ENCODE results near the gene SCAPER. TPM values are rescaled to one million over a fixed set of nuclear protein-coding genes. Genes with fewer than 3 reads are reported as not detected.

SCAPER gene
- polyA plus RNA-seq, 1 experiment = 5.4 TPM

DNA sequence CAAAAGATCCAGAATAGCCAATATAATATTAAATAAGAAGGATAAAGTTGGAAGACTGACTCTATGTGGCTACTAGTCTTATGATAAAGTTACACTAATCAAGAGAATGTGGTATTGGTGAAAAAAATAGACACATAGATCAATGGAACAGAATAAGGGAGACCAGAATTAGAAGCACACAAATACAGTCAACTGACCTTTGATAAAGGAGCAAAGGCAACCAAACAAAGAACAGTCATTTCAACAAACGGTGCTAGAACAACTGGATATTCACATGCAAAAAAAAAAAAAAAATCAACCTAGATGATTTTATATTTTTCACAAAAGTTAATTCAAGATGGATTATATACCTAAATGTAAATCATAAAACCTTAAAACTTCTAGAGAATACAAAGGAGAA, 422.1 kb downstream of the SCAPER start:
- Histone ChIP-seq H3K4me3 (ENCODE audit: low read depth, low read length) (no peak overlapping the region), H3K9me3 (ENCODE audit: control insufficient read depth, insufficient read depth, low read length) (no peaks in the 10 kb centered on the region), H3K27ac (ENCODE audit: low read depth, low read length) (no peak overlapping the region), H3K27me3 (ENCODE audit: control insufficient read depth, insufficient read depth, low read length) (no peaks in the 10 kb centered on the region)
- no peak for DNase-seq (ENCODE audit: low read depth, low spot score)
- TF ChIP-seq, protein P1, sequence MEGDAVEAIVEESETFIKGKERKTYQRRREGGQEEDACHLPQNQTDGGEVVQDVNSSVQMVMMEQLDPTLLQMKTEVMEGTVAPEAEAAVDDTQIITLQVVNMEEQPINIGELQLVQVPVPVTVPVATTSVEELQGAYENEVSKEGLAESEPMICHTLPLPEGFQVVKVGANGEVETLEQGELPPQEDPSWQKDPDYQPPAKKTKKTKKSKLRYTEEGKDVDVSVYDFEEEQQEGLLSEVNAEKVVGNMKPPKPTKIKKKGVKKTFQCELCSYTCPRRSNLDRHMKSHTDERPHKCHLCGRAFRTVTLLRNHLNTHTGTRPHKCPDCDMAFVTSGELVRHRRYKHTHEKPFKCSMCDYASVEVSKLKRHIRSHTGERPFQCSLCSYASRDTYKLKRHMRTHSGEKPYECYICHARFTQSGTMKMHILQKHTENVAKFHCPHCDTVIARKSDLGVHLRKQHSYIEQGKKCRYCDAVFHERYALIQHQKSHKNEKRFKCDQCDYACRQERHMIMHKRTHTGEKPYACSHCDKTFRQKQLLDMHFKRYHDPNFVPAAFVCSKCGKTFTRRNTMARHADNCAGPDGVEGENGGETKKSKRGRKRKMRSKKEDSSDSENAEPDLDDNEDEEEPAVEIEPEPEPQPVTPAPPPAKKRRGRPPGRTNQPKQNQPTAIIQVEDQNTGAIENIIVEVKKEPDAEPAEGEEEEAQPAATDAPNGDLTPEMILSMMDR (IDR thresholded peaks at IDR 0.05; ENCODE audit: low read depth, low read length) = no peak
- CTCF ChIA-PET = no interaction called here
- POLR2A ChIA-PET = no interaction called here

DNA sequence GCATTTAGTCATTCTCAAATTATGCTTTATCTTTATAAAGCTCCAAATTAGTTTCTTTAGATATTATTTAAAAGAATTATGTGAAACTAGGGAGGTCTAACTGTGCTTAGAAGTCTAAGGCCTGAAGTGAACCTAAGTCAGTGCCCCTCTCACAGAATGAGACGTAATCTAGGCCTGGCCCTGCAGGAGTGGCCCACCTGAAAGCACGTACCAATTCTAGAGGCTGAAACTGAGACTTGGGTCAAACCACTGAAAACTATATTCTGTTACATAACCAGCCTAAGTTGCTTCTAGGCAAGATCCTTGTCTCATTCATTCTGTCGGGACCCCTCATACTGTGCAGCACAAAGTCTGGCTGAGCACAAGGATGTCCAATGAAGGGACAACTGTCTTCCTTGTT, 424.9 kb downstream of the SCAPER start:
- POLR2A ChIA-PET = no interaction called here
- no peaks in the 10 kb centered on the region for H3K27me3 ChIP-seq (ENCODE audit: control insufficient read depth, insufficient read depth, low read length)
- no peaks in the 10 kb centered on the region for H3K9me3 ChIP-seq (ENCODE audit: control insufficient read depth, insufficient read depth, low read length)
- H3K4me3 ChIP-seq (ENCODE audit: low read depth, low read length) = no peak overlapping the region
- TF ChIP-seq, protein P1 (IDR thresholded peaks at IDR 0.05; ENCODE audit: low read depth, low read length) = no peak
- no peak for DNase-seq (ENCODE audit: low read depth, low spot score)
- CTCF ChIA-PET = no interaction called here
- no peak overlapping the region for H3K27ac ChIP-seq (ENCODE audit: low read depth, low read length)

DNA sequence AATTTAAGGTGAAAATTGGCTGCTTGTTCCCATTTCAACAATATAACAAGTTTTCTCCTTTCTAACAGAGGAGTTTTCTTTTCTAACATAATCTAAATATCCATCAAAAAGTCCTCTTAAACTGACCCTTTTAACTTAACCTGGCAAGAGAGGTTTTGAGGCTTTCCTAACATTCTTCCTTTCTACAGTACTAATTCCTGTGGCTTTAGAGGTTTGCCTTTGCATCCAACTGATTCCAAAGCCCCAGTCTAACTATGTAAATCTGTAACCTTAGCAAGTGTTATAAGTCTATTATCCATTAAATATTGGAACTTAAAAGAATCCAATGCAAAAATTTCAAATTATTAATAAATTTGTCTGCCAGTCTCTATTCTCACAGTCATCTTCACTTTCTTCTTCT, 434.4 kb downstream of the SCAPER start:
- ChIA-PET POLR2A (no interaction called here), CTCF (no interaction called here)
- DNase-seq (ENCODE audit: low read depth, low spot score) = peak; percentile 4
- no peak overlapping the region for H3K27ac ChIP-seq (ENCODE audit: low read depth, low read length)
- H3K27me3 ChIP-seq (ENCODE audit: control insufficient read depth, insufficient read depth, low read length) = no peaks in the 10 kb centered on the region
- H3K4me3 ChIP-seq (ENCODE audit: low read depth, low read length) = no peak overlapping the region
- no peaks in the 10 kb centered on the region for H3K9me3 ChIP-seq (ENCODE audit: control insufficient read depth, insufficient read depth, low read length)
- TF ChIP-seq, protein P1 (IDR thresholded peaks at IDR 0.05; ENCODE audit: low read depth, low read length) = no peak

DNA sequence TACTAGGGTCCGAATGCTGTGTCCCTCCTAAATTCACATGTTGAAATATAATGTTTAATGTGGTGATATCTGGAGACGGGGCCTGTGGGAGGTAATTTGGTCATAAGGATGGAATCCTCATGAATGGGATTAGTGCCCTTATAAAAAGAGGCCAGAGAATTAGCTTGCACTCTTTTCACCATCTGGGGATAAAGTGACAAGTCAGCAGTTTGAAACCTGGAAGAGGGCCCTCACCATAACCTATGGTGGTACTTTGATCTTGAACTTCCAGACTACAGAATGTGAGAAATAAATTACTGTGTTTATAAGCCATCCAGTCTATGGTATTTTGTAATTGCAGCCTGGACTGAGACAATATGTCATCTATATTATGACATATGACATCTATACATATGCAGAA, 436.4 kb downstream of the SCAPER start:
- DNase-seq (ENCODE audit: low read depth, low spot score) = no peak
- no peak overlapping the region for H3K4me3 ChIP-seq (ENCODE audit: low read depth, low read length)
- no peaks in the 10 kb centered on the region for H3K9me3 ChIP-seq (ENCODE audit: control insufficient read depth, insufficient read depth, low read length)
- ChIA-PET CTCF (no interaction called here), POLR2A (no interaction called here)
- H3K27ac ChIP-seq (ENCODE audit: low read depth, low read length) = no peak overlapping the region
- TF ChIP-seq, protein P1 (IDR thresholded peaks at IDR 0.05; ENCODE audit: low read depth, low read length) = no peak
- H3K27me3 ChIP-seq (ENCODE audit: control insufficient read depth, insufficient read depth, low read length) = no peaks in the 10 kb centered on the region

DNA sequence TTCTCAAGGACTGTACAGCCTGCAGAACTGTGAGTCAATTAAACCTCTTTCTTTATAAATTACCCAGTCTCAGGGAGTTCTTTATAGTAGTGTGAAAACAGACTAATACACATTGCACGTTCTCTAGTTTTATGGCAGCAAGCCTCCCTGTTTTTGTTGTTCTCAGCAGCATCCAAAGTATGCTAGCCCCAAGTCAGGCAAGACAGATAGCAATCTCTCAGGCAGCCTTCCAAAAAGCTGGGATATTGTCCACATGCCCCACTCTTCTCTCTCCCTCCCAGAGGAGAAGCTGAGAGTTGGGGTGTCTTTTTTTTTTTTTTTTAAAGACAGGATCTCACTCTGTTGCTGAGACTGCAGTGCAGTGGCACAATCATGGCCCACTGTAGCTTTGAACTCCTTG, 438.0 kb downstream of the SCAPER start:
- CTCF ChIA-PET = interaction anchor here (0.6 kb wide), 1 partner anchor 429 kb away, joined by 3 read pairs; no protein-coding TSS in a partner anchor
- H3K27ac ChIP-seq (ENCODE audit: low read depth, low read length) = no peak overlapping the region
- TF ChIP-seq, protein P1 (IDR thresholded peaks at IDR 0.05; ENCODE audit: low read depth, low read length) = no peak
- no peaks in the 10 kb centered on the region for H3K9me3 ChIP-seq (ENCODE audit: control insufficient read depth, insufficient read depth, low read length)
- POLR2A ChIA-PET = no interaction called here
- H3K4me3 ChIP-seq (ENCODE audit: low read depth, low read length) = no peak overlapping the region
- no peaks in the 10 kb centered on the region for H3K27me3 ChIP-seq (ENCODE audit: control insufficient read depth, insufficient read depth, low read length)
- no peak for DNase-seq (ENCODE audit: low read depth, low spot score)
